HG02759 (cell line): ENCODE measurements around the gene ALPI.

Experiments used
- ATAC-seq: cut with Tn5 transposase; IDR thresholded peaks from one replicate; pipeline ENCODE4 v1.9.1; 2021; ENCODE audit warnings: mild to moderate bottlenecking, moderate library complexity; ENCODE audit not compliant: unreplicated experiment

The ALPI gene

DNA sequence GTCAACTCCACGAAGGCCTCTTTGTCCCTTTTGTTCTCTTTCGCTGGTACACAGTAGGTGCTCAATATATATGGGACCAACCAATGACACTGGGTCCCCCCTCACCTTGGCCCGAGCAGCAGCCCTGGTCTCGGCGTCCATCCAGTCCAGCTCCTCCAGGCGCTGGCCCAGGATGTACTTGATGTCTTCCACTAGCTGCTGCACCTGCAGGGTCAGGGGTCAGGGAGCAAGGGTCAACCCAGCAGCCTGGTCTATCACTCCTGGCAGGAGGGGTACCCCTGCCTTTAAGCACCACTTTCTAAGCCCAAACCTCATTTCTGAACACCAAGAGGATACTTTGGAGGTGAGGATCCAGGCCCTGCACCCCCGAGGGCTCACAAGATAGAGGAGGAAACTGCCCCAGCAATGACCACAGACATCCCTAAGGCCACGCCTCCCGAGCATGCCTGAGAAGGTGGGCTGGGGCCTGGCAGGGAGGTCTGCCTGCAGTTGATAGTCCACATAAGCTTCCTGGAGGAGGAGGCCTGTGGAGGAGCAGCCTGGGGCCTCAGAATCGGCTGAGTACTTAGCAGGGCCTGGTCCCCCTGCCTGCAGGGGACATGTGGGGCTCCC lies 27.5 kb downstream of the ALPI start:
- ATAC-seq = no peak

DNA sequence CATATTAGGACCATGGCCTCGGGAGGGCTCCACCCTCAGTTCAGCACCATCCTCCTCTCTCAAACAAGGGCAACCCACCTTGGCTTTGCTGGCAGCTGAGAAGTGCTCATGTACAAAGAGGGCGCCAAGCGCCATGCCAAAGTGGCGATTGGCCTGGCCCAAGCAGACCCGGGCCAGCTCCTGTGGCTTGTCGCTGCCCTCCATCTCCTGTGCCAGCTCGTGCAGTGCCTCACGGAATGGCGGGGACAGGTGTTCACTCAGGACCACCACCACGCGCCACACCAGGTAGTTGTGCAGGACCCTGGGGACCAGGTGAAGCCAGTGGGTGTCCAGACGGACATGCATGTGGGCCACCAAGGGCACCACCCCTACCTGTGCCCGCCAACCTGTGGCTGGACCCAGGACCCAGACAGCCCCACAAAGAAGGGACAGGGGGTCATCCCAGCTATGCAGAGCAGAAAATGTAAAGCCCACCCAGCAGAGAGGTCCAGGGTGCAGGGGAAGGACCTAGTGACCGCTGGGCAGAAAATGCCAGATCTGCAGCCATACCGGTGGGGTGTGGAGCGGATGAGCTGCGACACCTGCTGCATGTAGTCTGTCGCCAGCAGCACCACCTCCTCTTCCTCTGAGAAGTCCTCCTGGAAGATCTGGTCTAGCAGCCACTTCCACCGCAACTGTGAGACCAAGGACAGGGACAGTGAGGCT lies 28.1 kb downstream of the ALPI start:
- ATAC-seq = no peak

DNA sequence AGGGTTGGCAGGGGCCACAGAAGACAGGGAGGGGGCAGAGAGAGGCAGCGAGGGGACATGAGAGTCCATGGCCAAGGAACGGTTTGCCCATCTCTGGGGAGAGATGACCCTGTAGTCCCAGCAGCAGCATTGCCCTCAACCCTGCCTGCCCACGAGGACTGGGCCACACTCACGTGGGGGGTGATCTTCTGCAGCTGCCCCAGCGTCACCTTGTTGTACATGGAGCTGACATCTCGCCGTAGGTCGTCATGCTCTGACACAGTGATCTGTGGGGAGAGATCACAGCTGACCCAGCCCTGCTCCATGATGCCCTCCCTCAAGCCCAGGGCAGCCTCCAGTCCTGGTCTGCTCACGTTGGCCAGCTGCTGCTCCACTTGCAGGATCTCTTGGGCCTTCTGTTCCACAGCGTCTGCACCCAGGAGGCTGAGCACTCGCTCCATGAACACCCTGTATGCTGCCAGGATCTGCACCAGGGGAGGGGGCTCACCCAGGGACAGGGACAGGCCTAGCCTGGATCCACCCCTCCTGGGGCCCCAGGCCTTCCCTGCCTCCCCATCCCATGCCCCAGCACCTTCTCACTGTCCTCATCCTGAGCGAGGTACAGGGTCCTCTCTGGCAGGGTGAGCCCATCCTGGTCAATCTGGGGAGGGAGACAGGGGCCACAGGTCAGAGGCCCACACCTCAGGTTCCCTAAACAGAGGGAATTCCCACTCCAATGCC lies 28.8 kb downstream of the ALPI start:
- ATAC-seq = no peak

DNA sequence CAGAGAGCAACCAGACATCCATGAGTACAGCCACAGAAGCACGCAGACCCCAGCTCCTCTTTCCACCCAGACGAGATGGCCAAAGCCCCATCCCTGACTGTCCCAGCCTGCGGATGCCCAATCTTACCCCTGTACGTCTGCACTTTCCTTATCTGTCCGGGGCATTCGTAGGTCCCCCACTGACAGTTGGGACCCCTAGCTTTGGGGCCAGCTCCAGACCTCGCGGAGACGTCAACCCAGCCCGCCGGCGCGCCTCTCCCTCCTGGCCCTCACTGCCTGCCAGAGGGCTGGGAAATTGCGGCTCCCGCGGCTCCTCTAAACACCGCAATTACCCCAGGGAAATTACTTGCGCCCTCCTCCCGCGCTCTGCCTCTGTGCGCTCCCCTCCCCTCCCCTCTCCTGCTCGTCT lies 29.4 kb downstream of the ALPI start:
- no peak for ATAC-seq

DNA sequence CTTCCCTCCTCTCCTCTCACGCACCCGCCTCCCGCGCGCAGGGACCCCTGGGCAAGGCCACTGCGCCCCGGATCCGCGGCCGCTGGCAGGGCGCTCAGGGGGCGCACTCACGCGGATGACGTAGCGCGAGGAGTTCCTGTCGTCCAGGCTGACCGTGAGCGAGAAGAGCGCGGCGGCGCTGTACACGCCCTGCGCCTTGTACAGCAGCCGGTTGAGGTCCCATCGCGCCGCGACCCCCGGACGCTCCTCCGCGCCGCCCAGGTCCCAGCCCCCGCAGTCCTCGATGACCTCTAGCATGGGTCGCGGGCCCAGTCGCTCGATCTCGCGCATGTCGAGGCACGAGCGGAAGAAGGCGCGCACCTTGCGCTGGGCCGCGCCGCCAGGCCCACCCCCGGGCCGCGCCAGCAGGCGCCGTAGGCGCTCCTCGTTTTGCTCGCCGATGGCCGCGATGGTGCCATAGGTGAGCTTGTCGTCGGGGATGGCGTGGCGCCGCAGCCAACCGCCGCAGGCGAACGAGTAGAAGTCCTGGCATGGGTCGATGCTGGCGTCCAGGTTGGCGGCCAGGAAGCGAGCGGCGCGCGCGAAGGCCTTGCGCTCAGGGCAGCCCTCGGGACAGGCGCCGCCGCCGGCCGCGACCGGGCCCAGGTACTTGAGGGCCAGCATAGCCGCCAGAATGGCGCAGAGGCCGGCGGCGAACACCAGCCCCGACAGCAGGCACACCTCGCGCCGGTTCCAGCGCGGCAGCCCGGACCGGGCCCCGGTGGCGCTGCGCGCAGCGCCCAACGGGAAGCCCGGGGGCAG lies 30.0 kb downstream of the ALPI start:
- no peak for ATAC-seq

DNA sequence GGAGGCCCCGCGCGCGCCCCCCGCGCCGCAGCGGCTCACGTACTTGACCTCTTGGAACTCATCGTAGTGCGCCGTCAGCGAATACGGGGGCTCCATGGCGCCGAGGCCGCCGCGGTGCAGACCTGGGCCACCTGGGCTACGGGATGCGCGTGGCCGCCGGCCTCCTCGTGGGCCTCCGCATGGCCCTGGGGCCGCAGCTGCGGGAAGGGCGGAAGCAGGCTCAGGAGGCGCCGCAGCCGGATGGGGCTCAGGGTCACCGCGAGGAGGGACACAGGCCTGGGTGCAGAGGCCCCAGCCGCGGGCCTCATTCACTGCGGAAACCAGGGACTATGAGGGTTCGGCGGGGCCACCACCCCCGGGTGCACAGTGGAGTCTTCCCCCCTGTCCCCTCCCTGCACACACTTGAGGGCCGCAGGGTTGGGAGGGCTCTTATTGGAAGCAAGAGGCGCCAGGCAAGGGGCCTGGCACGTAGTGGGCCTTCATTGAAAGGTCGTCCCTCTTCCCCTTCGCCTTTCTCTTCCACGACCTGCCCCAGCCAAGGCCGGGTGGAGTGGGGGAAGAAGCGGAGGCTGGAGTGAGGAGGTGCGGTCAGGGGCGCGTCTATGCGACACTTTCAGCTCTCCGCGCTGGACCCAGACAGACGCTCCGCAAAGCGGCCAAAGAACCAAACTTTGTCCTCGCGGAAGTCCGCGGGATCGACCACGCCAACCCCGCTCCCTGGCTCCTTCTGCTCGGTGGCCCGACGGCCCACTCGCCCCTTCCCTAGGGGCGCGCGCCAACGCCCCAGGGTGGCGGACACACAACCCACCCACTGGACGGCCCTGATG lies 30.8 kb downstream of the ALPI start:
- ATAC-seq = no peak

DNA sequence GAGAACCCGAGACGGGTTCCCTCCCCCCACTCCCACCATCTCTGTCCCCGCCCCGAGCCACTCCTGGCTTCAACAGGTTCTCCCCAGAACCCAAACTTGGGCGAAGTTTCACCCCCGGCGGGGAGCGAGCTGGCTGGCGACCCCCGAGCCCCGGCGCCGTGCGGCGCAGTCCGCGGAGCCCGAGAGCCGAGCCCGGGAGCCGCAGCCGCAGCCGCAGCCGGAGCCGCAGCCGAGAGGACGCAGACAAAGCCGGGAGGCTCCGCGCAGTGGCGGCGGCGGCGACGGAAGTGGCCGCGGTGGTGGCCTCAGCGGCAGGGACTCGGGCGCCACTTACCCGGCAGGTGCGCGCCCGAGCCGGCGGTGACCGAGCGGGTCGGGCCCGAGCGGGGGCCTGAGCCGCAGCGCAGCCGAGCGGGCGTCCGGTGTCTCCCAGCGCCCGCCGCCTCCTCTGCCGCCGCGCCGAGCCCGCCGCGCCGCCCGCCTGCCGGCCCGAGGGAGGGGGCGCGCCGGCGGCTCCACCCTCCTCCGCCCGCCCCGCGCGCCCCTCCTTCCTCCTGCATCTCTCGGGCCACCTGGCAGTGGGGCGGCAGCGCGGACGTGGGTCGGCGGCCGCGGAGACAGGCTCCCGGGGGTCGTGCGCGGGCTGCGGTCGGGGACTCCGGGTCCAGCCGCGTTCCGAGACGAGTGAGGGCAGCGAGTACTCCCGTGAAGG lies 31.6 kb downstream of the ALPI start, which contains the start of gene ECEL1:
Gene ECEL1, minus strand, starts transcription at position 450 of the 712 bp plus-strand sequence. CDS start 1,181 bp downstream, outside the sequence.
- no peak for ATAC-seq

DNA sequence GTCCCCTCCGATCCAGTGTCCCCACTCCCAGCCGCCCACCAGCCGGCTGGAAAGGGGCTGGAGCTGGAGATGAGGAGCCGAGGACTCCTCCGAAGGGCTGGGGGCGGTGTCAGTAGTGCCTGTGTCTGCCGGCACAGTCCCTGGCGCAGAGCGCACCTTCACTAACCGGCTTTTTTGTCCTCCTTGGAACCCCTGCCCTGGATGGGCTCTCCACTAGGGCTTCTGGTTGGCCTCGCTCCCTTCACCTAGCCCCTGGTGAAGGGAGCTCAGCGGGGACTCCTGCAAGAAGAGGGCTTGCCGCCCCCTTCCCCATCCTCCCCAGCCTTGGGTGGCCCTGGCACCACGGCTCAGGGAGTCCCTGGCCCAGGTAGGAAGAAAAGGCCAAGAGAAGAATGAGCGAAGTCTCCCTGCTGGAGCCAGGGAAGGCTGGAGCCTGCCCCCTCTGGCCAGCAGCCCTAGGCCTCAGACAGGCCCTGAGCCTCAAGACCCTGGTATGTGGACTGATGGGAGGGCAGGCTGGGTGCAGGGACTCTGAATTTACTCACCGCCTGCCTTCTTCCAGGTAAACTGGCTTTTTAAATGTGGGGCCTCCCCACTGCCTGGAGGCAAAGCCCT lies 32.3 kb downstream of the ALPI start:
- ATAC-seq = no peak

DNA sequence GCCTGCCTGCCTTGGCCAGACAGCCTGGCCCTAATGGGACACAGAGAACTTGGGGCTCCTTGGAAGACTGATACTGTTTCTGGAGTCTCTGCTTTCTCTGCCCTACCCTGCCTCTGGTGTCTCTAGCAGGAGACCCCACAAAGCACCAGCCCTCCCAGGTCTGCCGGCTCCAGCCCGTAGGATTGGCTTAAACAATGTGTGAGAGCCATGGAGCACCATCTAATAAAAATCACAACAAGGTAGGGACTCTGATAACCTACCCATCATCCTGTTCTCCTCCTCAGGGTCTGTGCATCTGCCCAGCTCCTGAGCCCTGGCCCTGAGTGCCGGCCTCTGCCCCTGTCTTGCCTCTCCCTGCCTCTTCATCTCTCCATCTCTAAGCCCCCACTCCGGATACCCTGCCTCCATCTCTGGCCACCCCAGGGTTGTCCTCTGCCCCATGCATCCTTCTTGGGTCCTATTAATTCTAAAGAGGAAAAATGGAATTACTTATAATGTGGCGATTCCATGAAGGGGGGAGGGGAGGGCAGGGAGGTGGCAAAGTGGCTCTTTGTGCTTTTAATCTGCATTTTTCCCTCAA lies 32.9 kb downstream of the ALPI start:
- ATAC-seq = no peak

DNA sequence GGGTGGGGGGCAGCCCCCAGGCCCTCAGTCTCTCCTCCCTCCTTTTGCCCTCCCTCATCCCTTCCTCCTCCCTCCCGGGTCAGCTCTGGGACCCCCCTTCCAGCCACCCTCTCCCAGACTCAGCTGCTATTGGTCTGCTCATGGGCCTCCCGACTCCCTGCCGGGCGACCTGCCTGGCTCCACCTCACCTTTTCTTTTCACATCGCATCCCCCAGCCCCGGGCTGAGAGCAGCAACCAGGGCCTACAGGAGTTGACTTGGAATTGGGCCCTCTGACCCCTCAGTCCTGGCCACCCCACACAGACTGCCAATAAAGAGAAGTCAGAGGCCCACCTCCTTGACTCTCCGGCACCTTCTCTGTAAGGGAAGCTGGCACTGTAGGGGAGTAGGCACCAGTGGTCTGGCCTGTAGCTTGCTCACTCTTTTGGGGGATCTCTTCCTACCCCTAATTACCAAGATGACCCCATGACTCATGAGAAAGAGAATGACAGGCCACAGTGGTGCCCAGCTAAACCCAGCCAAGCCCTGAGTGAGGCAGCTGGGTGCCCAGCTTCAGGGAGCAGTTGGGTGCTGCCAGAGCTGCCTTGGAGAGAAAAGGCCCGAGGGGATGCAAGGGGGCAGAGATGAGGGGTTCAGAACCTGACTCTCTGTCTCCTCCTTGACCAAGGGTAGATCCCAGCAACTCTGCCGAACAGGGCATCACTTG lies 33.7 kb downstream of the ALPI start:
- ATAC-seq = no peak

DNA sequence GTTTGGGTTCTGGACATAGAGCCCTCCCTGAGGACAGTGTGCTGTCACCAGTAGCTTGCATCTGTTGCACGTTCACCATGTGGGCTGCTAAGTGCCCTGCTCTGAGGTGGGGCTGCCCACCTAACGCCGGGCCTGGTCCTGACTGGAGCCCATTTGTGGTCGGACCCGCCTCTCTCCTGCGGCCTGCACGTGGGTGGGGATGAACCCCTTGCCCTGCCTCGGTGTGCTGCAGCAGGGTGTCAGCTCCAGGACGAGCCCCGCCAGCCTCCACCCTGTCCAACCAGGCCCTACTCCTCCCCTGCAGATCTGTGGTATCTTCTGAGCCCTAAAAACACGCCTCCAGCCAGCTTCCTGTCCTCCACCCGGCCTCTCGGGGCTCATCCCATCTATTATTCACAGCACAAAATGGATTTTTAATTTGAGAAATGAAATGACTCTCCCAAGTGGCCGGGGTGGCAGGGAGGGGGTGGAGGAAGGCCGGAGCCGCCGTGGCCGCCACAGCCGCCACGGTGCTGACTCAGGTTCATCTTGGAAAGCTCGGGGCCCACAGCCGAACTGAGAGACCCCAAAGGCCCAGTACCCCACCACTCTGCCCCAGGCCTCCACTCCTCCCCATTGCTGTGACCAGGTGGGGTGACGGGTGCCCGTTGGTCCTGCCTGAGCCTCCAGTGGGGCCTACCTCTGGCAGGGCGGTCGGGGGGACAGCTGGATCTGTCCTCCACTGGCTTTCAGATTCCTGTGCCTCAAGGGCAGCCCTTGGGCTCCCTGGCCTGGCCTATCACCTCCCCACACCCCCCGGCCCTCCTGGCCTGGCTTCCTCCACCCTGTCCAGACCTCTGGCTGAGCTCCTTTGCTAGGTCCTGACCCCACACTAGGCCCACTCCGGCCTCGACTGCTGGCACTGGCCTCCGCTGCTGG lies 34.5 kb downstream of the ALPI start:
- no peak for ATAC-seq

DNA sequence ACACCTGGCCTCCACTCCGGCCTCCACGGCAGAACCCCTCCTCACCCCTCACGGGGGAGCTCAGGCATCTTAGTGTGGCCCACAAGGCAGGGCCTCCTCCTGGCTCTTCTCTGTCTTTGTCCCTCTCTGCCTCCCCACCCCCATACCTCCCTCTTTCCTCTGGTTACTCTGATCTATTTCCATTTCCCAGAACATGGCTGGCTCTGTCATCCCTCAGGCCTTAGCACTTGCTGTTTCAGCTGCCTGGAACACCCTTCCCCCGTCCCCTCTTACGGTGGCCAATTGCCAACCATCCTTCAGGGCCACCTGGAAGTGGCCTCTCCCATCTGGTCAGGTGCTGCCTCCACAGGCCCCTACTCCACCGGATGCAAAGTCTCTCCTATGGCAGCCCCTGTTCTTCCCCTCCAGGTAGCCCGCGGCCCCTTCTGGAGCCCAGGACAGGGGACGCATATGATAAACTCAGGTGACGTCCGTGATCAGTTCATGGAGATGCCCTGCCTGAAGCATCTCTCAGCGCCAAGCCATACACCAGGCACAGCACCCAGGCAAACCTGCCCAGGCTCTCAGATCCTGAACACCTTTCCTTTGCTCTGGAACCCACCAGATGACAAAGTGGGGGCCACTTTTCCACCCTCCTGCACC lies 35.3 kb downstream of the ALPI start:
- ATAC-seq = no peak

DNA sequence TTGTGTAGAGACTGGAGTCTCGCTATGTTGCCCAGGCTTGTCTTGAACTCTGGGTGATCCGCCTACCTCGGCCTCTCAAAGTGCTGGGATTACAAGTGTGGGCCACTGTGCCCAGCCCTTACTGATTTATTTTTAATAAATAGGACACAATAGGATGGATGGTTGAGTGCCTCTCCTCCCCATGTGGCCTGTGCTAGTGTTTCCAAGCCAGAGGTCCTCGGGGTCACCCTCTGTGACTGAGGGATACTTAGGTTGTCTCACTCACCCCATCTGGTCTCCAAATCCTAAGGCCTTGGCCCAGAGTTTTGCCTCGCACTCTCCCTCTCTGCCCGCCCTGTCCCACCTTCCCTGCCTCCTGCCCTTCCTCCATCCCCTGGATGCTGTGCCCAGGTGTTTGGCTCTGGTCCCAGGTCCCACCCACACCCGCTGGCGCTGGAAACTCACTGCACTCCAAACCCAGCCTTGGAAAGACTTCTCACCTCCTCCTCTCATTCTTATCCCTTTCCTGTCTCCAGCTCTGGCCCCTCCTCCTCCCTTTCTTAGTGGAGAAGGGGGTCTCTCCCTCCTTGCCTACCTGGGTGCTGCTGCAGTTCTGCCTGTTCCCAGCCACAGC lies 36.4 kb downstream of the ALPI start:
- ATAC-seq = no peak

DNA sequence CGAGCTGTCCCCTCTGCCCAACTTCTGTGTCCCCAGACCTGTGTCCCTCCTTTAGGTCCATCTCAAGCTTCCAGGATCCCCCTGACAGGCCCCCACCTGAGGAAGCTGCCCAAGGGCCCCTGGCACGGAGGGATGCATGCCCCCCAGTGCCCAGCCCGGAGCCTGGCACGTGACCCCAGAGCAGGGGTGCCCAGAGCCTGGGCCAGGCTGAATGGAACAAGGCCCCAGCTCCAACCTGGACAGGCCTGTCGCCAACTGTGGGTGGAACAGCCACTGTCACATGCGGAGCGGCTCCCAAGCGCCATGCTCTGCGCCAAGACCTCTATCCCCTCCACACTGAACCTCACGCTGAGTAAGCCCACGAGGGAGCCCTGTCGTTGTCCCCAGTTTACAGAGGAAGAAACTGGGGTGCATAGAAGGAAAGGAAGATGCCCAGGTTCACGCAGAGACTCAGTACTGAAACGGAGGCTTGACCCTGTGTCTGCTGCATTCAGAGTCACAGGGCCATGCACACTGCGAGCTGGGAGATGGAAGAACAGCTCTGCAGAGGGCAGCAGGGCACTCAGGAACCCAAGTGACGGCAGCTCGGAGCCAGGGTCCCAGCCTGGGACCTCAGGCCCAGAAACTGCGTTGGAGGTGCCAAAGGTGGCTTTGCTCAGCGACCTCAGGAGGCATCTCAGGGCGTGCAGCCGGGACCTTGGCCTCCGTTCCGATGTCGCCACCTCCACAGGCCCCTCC lies 37.2 kb downstream of the ALPI start:
- no peak for ATAC-seq

DNA sequence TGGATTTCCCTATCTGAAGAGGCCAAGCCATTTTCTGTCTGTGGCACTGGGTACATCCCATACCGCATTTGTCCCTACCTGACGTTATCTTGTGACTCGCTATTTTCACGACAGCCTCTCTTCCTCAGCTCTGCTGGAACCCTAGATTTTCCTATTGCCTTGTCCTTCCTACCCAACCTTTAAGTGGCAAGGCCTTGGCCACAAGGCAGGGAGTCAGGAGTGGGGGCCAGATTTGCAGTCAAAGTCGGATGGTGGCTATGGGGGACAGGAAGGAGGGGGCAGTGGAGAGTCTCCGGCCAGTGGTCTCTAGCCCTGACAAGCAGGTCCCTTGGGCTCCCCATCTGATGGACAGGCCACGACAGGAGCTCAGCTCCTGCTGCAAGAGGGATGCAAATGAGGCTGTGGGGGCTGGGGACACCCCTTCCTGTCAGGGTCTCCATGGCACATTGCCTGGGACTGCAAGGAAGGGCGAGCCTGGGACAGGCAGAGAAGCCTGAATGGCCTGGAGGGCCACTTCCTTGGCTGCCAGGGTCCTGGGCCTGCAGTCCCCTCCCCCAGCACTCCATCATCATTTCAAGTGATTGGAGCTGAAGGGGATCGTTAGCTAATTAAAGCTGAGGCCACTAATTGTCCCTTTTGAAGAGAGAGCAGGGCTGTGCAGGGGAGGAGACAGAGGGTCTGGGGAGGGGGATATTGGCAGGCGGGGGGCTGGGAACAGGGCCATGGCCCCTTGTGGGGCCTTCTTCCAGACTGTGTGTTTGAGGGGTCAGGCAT lies 37.9 kb downstream of the ALPI start:
- no peak for ATAC-seq
